Activated T-helper 2 cell treated with anti-CD3 and anti-CD28 coated beads, Interferon-gamma antibody, Interleukin-2, Interleukin-4, amounts not matched to agents 10 μg/mL and 5 μg/mL and 100 μg/mL, durations not matched to agents 14 hours and 24 hours and 36 hours (primary cell): ENCODE data around the gene DRD2. TPM values are rescaled to one million over a fixed set of nuclear protein-coding genes. Genes with fewer than 3 reads are reported as not detected.
A peak's percentile ranks its signal among the peaks of the same experiment; 100 is the strongest.

Experiments
- DNase-seq: peaks from one replicate; pipeline ENCODE4 v3.0.0; 2021; ENCODE audit warnings: low spot score
- H3K27ac Mint-ChIP-seq: one replicate; pipeline ENCODE4 v1.8.0; 2021; ENCODE audit warnings: mixed read lengths
- H3K27me3 Mint-ChIP-seq: one replicate; pipeline ENCODE4 v1.8.0; 2021; ENCODE audit warnings: low read depth, mixed read lengths
- H3K36me3 Mint-ChIP-seq: one replicate; pipeline ENCODE4 v1.8.0; 2021; ENCODE audit warnings: low read depth, mixed read lengths
- H3K4me1 Mint-ChIP-seq: one replicate; pipeline ENCODE4 v1.8.0; 2021; ENCODE audit warnings: low read depth, mixed read lengths
- H3K4me3 Mint-ChIP-seq: one replicate; pipeline ENCODE4 v1.8.0; 2021; ENCODE audit warnings: low read depth, mild to moderate bottlenecking, moderate library complexity, mixed read lengths
- H3K9me3 Mint-ChIP-seq: one replicate; pipeline ENCODE4 v1.8.0; 2021; ENCODE audit warnings: mixed read lengths
- intact Hi-C: fragments of 100-400 bp; cut with micrococcal nuclease; formaldehyde crosslinking; loops from one replicate; pipeline ENCODE4 v1.15.1; 2023
- total RNA-seq: library from RNA; stranded (reverse); gene quantifications from 2 replicates; pipeline ENCODE4 v1.2.3, GENCODE V29; 2022

DRD2 gene
- total RNA-seq, 1 donor from 2014 or later, result 0.18 TPM

DNA sequence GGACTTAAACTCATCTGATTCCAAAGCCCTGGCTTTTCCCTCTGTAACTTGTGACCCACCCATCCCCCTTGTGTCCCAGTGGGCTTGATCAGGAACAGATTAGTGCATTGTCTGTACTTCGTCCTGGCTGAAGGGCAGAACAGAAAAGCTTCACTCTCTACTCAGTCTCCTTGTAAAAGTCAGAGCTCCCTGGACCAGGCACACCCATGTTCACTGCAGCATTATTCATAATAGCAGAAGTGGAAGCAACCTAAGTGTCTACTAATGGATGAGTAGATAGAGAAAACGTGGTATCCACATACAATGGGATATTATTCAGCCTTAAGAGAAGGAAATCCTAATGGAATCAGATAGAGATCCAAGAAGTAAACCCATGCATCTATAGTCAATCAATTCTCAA, 20.7 kb downstream of the DRD2 start:
- no peaks in the 10 kb centered on the region for H3K9me3 Mint-ChIP-seq
- H3K36me3 Mint-ChIP-seq, result no peaks in the 10 kb centered on the region
- DNase-seq, result no peak
- no peak overlapping the region for H3K27ac Mint-ChIP-seq
- no peaks in the 10 kb centered on the region for H3K4me1 Mint-ChIP-seq
- peaks cover 25% of the 10 kb centered on the region for H3K27me3 Mint-ChIP-seq
- no peak overlapping the region for H3K4me3 Mint-ChIP-seq
- intact Hi-C loops, result no loop called here

DNA sequence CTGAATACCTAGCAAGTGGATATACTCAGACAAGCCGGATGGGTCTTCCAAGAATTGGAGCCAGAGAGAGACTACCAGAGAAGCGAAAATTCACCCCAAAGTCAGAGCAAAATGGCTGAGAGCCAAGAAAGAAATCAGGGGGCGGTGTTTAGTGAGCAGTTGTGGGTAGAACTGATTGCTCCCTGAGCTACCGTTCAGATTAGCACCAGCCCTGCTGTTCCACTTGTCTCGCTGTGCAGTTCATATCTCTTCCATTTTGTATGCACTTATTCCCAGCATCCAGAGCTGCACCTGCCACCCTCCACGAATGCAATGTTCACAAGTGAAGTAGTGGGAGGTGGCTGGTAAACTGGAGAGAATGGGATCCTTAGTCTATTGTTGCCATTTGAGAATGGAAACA, 25.5 kb downstream of the DRD2 start:
- Mint-ChIP-seq H3K4me3 (no peak overlapping the region), H3K36me3 (no peaks in the 10 kb centered on the region), H3K4me1 (peaks cover 23% of the 10 kb centered on the region), H3K27me3 (peaks cover 3% of the 10 kb centered on the region), H3K27ac (no peak overlapping the region), H3K9me3 (no peaks in the 10 kb centered on the region)
- DNase-seq, result no peak
- intact Hi-C loops, result loop anchor here (2.0 to 10.0 kb wide), 2 partner anchors 115 to 135 kb away; partner anchors contain the start of gene TTC12

- Mint-ChIP-seq H3K4me3 (no peak overlapping the region), H3K4me1 (peaks cover 26% of the 10 kb centered on the region), H3K36me3 (no peaks in the 10 kb centered on the region), H3K27ac (peak overlapping the region; percentile 90), H3K27me3 (peaks cover 4% of the 10 kb centered on the region), H3K9me3 (no peaks in the 10 kb centered on the region)
- intact Hi-C loops, result loop anchor here (1.0 to 10.0 kb wide), 3 partner anchors 8 to 133 kb away; partner anchors contain the start of gene TTC12
- DNase-seq, result no peak
Measured at GRCh38 chr11:113448316-113448677, 26.9 kb downstream of the DRD2 start.

GRCh38 chr11:113447621-113448315, 27.4 kb downstream of the DRD2 start:
- DNase-seq, result peak; percentile 13
- Mint-ChIP-seq H3K36me3 (no peaks in the 10 kb centered on the region), H3K27ac (peak overlapping the region; percentile 90), H3K4me1 (peaks cover 26% of the 10 kb centered on the region), H3K4me3 (no peak overlapping the region), H3K27me3 (peaks cover 7% of the 10 kb centered on the region), H3K9me3 (no peaks in the 10 kb centered on the region)
- intact Hi-C loops, result loop anchor here (1.0 to 10.0 kb wide), 3 partner anchors 7 to 133 kb away; partner anchors contain the start of gene TTC12

GRCh38 chr11:113446938-113447337, 28.3 kb downstream of the DRD2 start:
- no peaks in the 10 kb centered on the region for H3K36me3 Mint-ChIP-seq
- no peak for DNase-seq
- intact Hi-C loops, result loop anchor here (10.0 kb wide), 1 partner anchor 118 kb away; no protein-coding TSS in a partner anchor
- peaks cover 8% of the 10 kb centered on the region for H3K27me3 Mint-ChIP-seq
- no peaks in the 10 kb centered on the region for H3K9me3 Mint-ChIP-seq
- no peak overlapping the region for H3K4me3 Mint-ChIP-seq
- no peak overlapping the region for H3K27ac Mint-ChIP-seq
- H3K4me1 Mint-ChIP-seq, result peaks cover 26% of the 10 kb centered on the region

DNA sequence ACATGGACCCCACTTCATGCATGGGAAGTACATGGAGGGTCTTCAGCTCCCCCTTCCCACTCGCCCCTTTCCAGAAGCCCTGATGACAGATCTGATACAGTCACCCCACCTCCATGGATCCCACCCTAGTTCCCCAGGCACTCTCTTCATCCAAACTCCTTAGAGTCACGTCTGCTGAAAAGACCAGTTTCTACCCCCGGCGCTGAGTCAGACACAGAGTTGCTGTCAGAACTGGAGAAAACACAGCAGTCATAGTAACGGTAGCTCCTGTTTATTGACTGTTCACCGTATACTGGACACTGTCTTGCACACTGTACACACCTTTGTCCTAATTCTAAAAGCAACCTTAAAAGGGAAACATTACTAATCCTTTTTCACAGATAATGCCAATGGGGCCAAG, 29.1 kb downstream of the DRD2 start:
- Mint-ChIP-seq H3K9me3 (no peaks in the 10 kb centered on the region), H3K27ac (peak overlapping the region; percentile 16), H3K36me3 (no peaks in the 10 kb centered on the region), H3K4me1 (peaks cover 26% of the 10 kb centered on the region), H3K4me3 (no peak overlapping the region), H3K27me3 (peaks cover 8% of the 10 kb centered on the region)
- DNase-seq, result no peak
- intact Hi-C loops, result loop anchor here (10.0 kb wide), 1 partner anchor 119 kb away; no protein-coding TSS in a partner anchor

- no peak overlapping the region for H3K4me3 Mint-ChIP-seq
- intact Hi-C loops, result loop anchor here (10.0 kb wide), 1 partner anchor 120 kb away; no protein-coding TSS in a partner anchor
- DNase-seq, result no peak
- peaks cover 14% of the 10 kb centered on the region for H3K27me3 Mint-ChIP-seq
- H3K4me1 Mint-ChIP-seq, result peaks cover 34% of the 10 kb centered on the region
- H3K9me3 Mint-ChIP-seq, result no peaks in the 10 kb centered on the region
- H3K27ac Mint-ChIP-seq, result no peak overlapping the region
- no peaks in the 10 kb centered on the region for H3K36me3 Mint-ChIP-seq
Measured at GRCh38 chr11:113444502-113445123, 30.6 kb downstream of the DRD2 start.

DNA sequence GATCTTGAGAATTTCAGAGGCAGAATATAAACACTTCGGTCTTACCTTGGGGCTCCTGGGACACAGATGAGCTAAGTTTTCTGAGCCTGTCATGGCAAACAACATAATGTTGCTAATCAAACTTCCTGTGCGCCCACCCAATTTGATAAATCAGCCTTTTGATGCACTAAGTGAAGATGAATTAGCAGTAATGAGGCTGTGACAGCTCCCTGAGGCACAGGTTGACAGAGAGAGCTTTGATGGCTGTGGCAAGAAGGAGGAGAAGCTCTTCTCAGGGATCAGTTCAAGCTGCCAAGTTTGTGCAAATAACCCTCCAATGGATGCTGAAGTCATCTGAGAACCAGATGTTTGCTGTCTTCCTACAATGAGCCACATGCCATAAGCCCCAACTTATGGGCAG, 34.4 kb downstream of the DRD2 start:
- Mint-ChIP-seq H3K4me3 (no peak overlapping the region), H3K9me3 (no peaks in the 10 kb centered on the region), H3K27ac (no peak overlapping the region), H3K27me3 (peaks cover 16% of the 10 kb centered on the region), H3K36me3 (no peaks in the 10 kb centered on the region), H3K4me1 (peaks cover 11% of the 10 kb centered on the region)
- intact Hi-C loops, result loop anchor here (1.0 to 10.0 kb wide), 2 partner anchors 7 to 124 kb away; no protein-coding TSS in a partner anchor
- DNase-seq, result no peak

DNA sequence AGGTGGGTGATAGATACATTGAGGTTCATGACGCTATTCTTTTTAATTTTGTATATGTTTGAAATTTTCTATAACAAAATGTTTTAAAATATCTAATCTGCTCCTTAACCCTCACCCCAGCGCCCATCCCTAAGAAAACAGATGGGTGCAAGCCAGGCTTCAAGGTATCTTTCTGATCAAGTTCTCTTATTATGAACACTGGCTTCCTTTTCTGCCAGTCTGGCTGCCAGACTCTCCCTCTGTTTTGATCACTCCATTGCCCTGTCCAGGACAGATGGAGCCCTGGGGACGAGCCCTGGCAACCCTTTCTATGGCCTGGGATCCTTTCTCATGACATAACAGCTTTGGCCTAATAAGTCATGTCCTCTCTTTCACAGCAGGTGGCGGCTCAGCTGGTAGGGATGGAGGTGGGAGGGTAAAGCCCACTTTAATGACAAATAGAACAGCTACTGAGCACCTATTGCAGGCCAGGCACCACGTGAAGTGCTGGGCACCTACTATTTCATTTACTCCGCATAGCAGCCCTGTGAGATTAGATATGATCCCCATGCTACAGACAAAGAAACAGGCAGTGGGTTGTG, 38.4 kb downstream of the DRD2 start:
- no peaks in the 10 kb centered on the region for H3K9me3 Mint-ChIP-seq
- intact Hi-C loops, result no loop called here
- H3K4me3 Mint-ChIP-seq, result no peak overlapping the region
- no peak overlapping the region for H3K27ac Mint-ChIP-seq
- H3K4me1 Mint-ChIP-seq, result peaks cover 8% of the 10 kb centered on the region
- no peak for DNase-seq
- peaks cover 8% of the 10 kb centered on the region for H3K27me3 Mint-ChIP-seq
- H3K36me3 Mint-ChIP-seq, result no peaks in the 10 kb centered on the region

GRCh38 chr11:113435190-113435968, 39.8 kb downstream of the DRD2 start:
- Mint-ChIP-seq H3K36me3 (no peaks in the 10 kb centered on the region), H3K27ac (no peak overlapping the region), H3K4me1 (peaks cover 6% of the 10 kb centered on the region), H3K4me3 (no peak overlapping the region), H3K27me3 (peaks cover 3% of the 10 kb centered on the region), H3K9me3 (no peaks in the 10 kb centered on the region)
- intact Hi-C loops, result no loop called here
- DNase-seq, result no peak

- Mint-ChIP-seq H3K36me3 (no peaks in the 10 kb centered on the region), H3K27ac (no peak overlapping the region), H3K4me3 (no peak overlapping the region), H3K9me3 (no peaks in the 10 kb centered on the region), H3K27me3 (no peaks in the 10 kb centered on the region), H3K4me1 (no peaks in the 10 kb centered on the region)
- intact Hi-C loops, result no loop called here
- DNase-seq, result no peak
Measured at GRCh38 chr11:113431746-113432145, 43.5 kb downstream of the DRD2 start.

- H3K9me3 Mint-ChIP-seq, result no peaks in the 10 kb centered on the region
- H3K27me3 Mint-ChIP-seq, result no peaks in the 10 kb centered on the region
- no peak overlapping the region for H3K27ac Mint-ChIP-seq
- H3K36me3 Mint-ChIP-seq, result no peaks in the 10 kb centered on the region
- intact Hi-C loops, result no loop called here
- no peak overlapping the region for H3K4me3 Mint-ChIP-seq
- H3K4me1 Mint-ChIP-seq, result no peaks in the 10 kb centered on the region
- no peak for DNase-seq
Measured at GRCh38 chr11:113426686-113427085, 48.5 kb downstream of the DRD2 start.
